ENCODE measurements around the gene HLA-C. TPM values are rescaled to one million over a fixed set of nuclear protein-coding genes. Genes with fewer than 3 reads are reported as not detected.
"Not testable (repeated sequence)": the region's sequence is repeated elsewhere in the genome, so short reads cannot be mapped to it uniquely, and the experiment has no call there.

The HLA-C gene
- polyA plus RNA-seq, 1 donor from 2014 or later = 3,003 TPM

DNA sequence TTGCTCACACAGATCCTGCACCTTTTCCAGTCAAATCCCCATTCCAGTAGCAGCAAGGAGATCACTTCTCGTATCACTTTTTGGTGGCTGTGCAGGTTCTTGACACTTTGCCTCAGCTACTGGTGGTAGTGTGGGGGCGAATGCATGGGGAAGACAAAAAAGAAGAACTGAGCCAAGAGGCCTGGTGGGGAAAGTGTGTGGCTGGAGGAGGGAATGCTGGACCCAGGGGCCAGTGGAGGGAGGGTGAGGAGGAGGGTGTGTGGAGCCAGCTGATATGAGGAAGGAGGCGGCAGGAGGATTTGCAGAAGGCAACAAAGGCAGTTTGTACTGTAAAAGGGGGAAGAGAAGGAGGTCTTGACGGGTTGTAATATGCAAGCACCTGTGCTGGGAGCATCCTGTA, 15.7 kb upstream of the HLA-C start:
- Mint-ChIP-seq H3K9me3 (no peaks in the 10 kb centered on the region), H3K27ac (peak overlapping the region in 1 of 3 donors; percentile 54), H3K4me3 (no peak overlapping the region), H3K36me3 (peaks cover 2% of the 10 kb centered on the region), H3K27me3 (no peaks in the 10 kb centered on the region), H3K4me1 (no peaks in the 10 kb centered on the region)

DNA sequence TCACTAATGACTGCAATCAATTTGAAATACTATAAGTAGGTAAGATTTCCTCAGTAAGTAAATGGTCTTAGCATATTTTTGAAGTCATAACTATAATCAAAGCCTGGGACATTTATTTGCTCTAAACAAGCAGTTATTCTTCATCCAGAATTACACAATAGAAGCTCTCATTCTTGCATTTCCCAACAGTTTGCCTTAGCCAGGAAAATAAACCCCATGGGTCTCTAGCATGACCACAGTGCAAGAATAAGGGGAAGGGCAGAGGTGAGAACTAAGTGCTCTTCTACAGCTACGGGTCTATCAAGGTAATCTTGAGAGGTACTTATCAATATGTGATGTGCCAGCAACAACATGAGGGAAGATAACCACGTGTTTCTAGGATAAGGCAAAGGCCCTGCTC, 14.1 kb upstream of the HLA-C start:
- no peaks in the 10 kb centered on the region for H3K4me1 Mint-ChIP-seq
- H3K27me3 Mint-ChIP-seq = no peaks in the 10 kb centered on the region
- H3K9me3 Mint-ChIP-seq = peaks cover 0 to 4% (median 4%) of the 10 kb centered on the region in 3 donors
- peaks cover 2% of the 10 kb centered on the region for H3K36me3 Mint-ChIP-seq
- no peak overlapping the region for H3K27ac Mint-ChIP-seq
- no peak overlapping the region for H3K4me3 Mint-ChIP-seq

DNA sequence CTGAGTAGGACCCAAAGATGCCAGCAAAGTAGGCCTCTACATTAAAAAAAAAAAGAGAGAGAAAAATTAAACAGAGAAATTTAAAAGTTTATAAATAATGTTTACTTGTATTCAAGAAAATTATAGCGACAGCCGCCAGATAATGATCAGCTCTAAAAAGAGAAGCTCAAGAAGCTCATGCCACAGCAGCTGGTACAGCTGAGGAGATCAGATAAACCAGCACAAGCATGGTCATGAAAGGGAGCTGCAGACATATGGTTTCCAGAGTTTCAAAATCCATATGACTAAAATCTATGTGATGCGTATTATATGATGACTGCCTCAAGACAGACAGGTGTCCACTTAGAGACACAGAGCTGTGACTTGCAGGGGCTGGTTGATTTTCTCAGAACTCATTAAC, 13.6 kb upstream of the HLA-C start:
- Mint-ChIP-seq H3K27me3 (no peaks in the 10 kb centered on the region), H3K9me3 (peaks cover 0 to 4% (median 4%) of the 10 kb centered on the region in 3 donors), H3K27ac (no peak overlapping the region), H3K36me3 (peaks cover 2% of the 10 kb centered on the region), H3K4me1 (no peaks in the 10 kb centered on the region), H3K4me3 (no peak overlapping the region)

GRCh38 chr6:31279647-31280046, 7.8 kb upstream of the HLA-C start:
- not testable (repeated sequence) for H3K4me3 Mint-ChIP-seq, H3K4me1 Mint-ChIP-seq, H3K9me3 Mint-ChIP-seq, H3K27ac Mint-ChIP-seq, H3K27me3 Mint-ChIP-seq, H3K36me3 Mint-ChIP-seq

DNA sequence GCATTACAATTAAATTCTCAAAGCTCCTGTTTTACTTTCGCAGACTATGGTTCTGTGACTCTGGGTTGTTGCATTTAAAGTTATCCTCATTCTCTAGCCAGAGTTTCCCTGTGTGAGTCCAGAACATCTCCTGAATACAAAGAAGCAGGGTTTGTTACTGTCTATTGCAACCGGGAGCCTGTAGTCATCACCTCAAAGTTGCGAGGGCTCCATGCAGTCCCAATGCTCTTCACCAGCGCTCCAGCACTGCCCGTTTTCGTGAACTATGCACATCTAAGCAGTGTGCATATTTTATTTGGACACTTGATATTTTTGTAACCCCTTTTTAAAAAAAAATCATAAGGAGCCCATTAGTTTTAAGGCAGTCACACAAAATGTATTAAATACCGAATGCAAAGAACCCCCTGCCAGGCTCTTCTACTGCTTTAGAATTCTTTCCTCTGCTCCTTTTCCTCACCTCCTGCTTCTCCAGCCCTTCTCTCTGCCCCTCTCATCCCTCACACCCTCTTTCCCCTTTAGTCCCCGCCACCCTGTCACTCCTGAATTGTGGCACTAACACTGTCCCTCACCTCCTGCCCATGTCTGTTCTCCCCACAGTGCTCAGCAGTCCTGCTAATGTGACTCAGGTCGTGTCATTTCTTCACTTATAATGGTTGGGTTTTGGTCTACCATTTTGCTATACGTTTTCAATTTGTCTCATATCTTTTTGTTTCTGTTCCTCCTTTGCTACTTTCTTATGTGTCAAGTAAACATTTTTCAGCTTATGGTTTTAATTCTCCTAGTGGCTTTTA, 1.1 kb upstream of the HLA-C start:
- H3K4me1 Mint-ChIP-seq = peaks cover 6 to 36% (median 31%) of the 10 kb centered on the region in 3 donors
- no peaks in the 10 kb centered on the region for H3K9me3 Mint-ChIP-seq
- no peaks in the 10 kb centered on the region for H3K27me3 Mint-ChIP-seq
- peak overlapping the region; percentile 95 to 98 (median 96) for H3K4me3 Mint-ChIP-seq
- H3K36me3 Mint-ChIP-seq = peaks cover 11% of the 10 kb centered on the region
- H3K27ac Mint-ChIP-seq = peak overlapping the region; percentile 99 to 100 (median 100)

DNA sequence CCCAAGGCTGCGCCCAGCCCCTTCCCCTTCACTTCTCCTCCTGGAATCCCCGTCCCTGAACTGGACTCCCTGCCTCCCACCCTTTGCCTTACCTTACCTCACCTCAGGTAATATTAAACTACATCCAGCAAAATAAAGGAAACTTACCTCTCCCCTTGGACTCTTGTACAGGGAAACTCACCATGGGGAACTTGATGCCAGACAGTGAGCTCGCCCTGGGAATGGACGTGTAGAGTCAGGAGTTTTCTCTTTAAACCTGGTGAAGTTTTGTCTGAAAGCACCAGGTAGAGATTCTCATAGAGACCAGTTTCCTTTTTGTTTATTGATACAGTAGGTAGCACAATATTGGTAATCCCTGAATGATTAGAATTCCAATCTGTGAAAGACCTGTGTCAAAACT, 544 bp upstream of the HLA-C start:
- H3K4me1 Mint-ChIP-seq = peaks cover 12 to 40% (median 37%) of the 10 kb centered on the region in 3 donors
- peaks cover 11% of the 10 kb centered on the region for H3K36me3 Mint-ChIP-seq
- H3K27me3 Mint-ChIP-seq = no peaks in the 10 kb centered on the region
- peak overlapping the region; percentile 95 to 98 (median 96) for H3K4me3 Mint-ChIP-seq
- no peaks in the 10 kb centered on the region for H3K9me3 Mint-ChIP-seq
- peak overlapping the region; percentile 99 to 100 (median 100) for H3K27ac Mint-ChIP-seq

GRCh38 chr6:31270788-31271640, 878 bp downstream of the HLA-C start:
- no peaks in the 10 kb centered on the region for H3K9me3 Mint-ChIP-seq
- peak overlapping the region; percentile 95 to 98 (median 96) for H3K4me3 Mint-ChIP-seq
- H3K27me3 Mint-ChIP-seq = no peaks in the 10 kb centered on the region
- peaks cover 14 to 44% (median 41%) of the 10 kb centered on the region in 3 donors for H3K4me1 Mint-ChIP-seq
- H3K27ac Mint-ChIP-seq = peak overlapping the region; percentile 99 to 100 (median 100)
- peaks cover 6% of the 10 kb centered on the region for H3K36me3 Mint-ChIP-seq

DNA sequence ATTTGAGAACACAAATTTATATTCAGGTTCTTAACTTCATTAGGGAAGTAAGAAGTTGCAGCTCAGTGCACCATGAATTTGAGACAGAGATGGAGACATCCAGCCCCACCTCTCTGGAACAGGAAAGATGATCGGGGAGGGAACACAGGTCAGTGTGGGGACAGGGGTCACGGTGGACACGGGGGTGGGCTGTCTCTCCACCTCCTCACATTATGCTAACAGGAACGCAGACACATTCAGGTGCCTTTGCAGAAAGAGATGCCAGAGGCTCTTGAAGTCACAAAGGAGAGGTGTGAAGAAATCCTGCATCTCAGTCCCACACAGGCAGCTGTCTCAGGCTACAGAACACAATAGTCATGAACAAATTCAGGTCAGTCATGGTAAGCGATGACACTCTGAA, 3.1 kb downstream of the HLA-C start:
- peaks cover 0 to 4% (median 0%) of the 10 kb centered on the region in 3 donors for H3K9me3 Mint-ChIP-seq

GRCh38 chr6:31268369-31268765, 3.5 kb downstream of the HLA-C start:
- Mint-ChIP-seq H3K4me3 (peak overlapping the region; percentile 53 to 87 (median 68)), H3K9me3 (peaks cover 0 to 6% (median under 1%) of the 10 kb centered on the region in 3 donors), H3K27me3 (no peaks in the 10 kb centered on the region), H3K4me1 (peaks cover 21 to 38% (median 30%) of the 10 kb centered on the region in 3 donors), H3K36me3 (peaks cover 2% of the 10 kb centered on the region), H3K27ac (peak overlapping the region; percentile 87 to 99 (median 92))

More for the DNA sequence above, 3.1 kb downstream of the HLA-C start:
- Mint-ChIP-seq H3K27ac (peak overlapping the region; percentile 87 to 99 (median 92)), H3K4me1 (peaks cover 21 to 41% (median 34%) of the 10 kb centered on the region in 3 donors), H3K4me3 (peak overlapping the region; percentile 53 to 98 (median 80)), H3K27me3 (no peaks in the 10 kb centered on the region), H3K36me3 (peaks cover 2% of the 10 kb centered on the region)

DNA sequence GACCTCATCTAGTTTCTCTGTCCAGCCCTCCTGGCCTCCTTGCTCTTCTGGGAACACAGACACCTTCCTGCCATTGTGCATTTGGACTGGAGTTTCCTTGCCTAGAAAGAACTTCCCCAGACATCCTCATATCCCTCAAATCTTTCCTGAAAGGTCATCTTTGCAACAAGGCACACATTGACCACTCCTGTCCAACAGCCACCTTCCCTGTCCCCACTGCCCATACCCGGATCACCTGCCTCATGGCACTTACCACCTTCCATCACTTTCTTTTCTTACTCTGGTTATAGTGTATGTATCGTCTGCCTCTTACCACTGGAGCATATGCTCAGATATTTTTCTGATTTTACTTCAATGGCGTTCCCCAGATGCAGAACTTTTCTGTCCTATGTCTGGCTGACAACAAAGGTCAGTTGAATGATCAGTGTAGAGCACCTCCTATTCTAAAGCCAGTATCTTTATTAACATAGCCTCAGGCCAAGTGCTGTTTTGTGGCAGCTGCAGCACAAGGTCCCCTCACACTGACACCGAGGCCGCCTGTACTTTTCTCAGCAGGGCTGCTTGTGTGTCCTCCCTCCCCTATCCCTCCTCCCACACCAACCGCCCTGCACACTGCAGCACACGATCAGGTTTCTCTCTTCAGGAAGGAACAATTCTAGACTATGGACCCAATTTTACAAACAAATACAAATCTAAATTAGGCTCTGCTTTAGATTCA, 4.1 kb downstream of the HLA-C start:
- peaks cover 2 to 8% (median 2%) of the 10 kb centered on the region in 3 donors for H3K9me3 Mint-ChIP-seq
- peaks cover 2% of the 10 kb centered on the region for H3K36me3 Mint-ChIP-seq
- peak overlapping the region; percentile 53 to 87 (median 78) for H3K4me3 Mint-ChIP-seq
- H3K27me3 Mint-ChIP-seq = no peaks in the 10 kb centered on the region
- H3K4me1 Mint-ChIP-seq = peaks cover 21 to 35% (median 28%) of the 10 kb centered on the region in 3 donors
- peak overlapping the region; percentile 87 to 99 (median 92) for H3K27ac Mint-ChIP-seq

GRCh38 chr6:31266567-31267360, 5.1 kb downstream of the HLA-C start:
- Mint-ChIP-seq H3K36me3 (peaks cover 4% of the 10 kb centered on the region), H3K4me1 (peaks cover 15 to 29% (median 28%) of the 10 kb centered on the region in 3 donors), H3K9me3 (peaks cover 7 to 12% (median 11%) of the 10 kb centered on the region in 3 donors), H3K27ac (peak overlapping the region; percentile 87 to 99 (median 92)), H3K4me3 (peak overlapping the region in 2 of 4 donors; percentile 53 to 79), H3K27me3 (peaks cover under 1% of the 10 kb centered on the region)

GRCh38 chr6:31265926-31266325, 6.0 kb downstream of the HLA-C start:
- peak overlapping the region in 2 of 3 donors; percentile 71 to 99 for H3K27ac Mint-ChIP-seq
- peaks cover 6% of the 10 kb centered on the region for H3K36me3 Mint-ChIP-seq
- H3K4me1 Mint-ChIP-seq = peaks cover 15 to 29% (median 28%) of the 10 kb centered on the region in 3 donors
- peaks cover 7 to 15% (median 12%) of the 10 kb centered on the region in 3 donors for H3K9me3 Mint-ChIP-seq
- H3K27me3 Mint-ChIP-seq = peaks cover 1% of the 10 kb centered on the region
- peak overlapping the region in 1 of 4 donors; percentile 13 for H3K4me3 Mint-ChIP-seq

DNA sequence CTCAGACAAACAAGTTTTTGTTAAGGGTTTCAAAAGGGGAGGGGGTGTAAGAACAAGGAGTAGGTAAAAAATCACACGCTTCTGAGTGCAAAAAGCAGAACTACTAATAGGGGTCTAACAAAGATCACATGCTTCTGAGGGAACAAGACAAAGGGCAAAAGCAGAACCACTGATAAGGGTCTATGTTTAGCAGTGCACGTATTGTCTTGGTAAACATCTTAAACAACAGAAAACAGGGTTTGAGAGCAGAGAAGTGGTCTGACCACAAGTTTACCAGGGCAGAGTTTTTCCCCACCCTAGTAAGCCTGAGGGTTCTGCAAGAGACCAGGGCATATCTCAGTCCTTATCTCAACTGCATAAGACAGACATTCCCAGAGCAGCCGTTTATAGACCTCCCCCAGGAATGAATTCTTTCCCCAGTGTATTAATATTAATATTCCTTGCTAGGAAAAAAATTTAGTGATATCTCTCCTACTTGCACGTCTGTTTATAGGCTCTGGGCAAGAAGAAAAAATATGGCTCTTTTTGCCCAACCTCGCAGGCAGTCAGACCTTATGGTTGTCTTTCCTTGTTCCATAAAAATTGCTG, 8.5 kb downstream of the HLA-C start:
- not testable (repeated sequence) for H3K27me3 Mint-ChIP-seq, H3K36me3 Mint-ChIP-seq, H3K4me3 Mint-ChIP-seq
- peaks cover 7 to 18% (median 12%) of the 10 kb centered on the region in 3 donors for H3K9me3 Mint-ChIP-seq
- peaks cover 15 to 24% (median 16%) of the 10 kb centered on the region in 3 donors for H3K4me1 Mint-ChIP-seq
- H3K27ac Mint-ChIP-seq = peak overlapping the region in 2 of 3 donors; percentile 17 to 53

All from IgD-negative memory B cell (primary cell).